ENCODE data around the gene GMCL1. TPM values are rescaled to one million over a fixed set of nuclear protein-coding genes. Genes with fewer than 3 reads are reported as not detected.
A peak's percentile ranks its signal among the peaks of the same experiment; 100 is the strongest.

GMCL1 gene
- total and polyA plus RNA-seq, 2 of the 13 experiments (the other 11 are each of a cell fraction or from before 2014, with no cell fraction given), result 18.7 to 24.0 TPM

- Histone ChIP-seq H3K27me3 (ENCODE audit: control insufficient read depth in 1 of 2, insufficient read depth in 2 of 2, low read length in 2 of 2) (no peaks in the 10 kb centered on the region; a peak in 1 of 5 replicates), H3K9ac (ENCODE audit: insufficient read depth, low read depth, low read length) (peak overlapping the region; percentile 93; the same call in 1 of the 2 replicates), H3K9me3 (ENCODE audit: low read length) (no peaks in the 10 kb centered on the region), H3K27ac (ENCODE audit: extremely low read length, insufficient read depth, low read length) (peak overlapping the region; percentile 93), H3K4me2 (ENCODE audit: low read depth, low read length) (peak overlapping the region; percentile 97), H3K79me2 (ENCODE audit: insufficient read depth, low read length) (peaks cover 33% of the 10 kb centered on the region), H4K20me1 (ENCODE audit: insufficient read depth, low read length) (peaks cover 5% of the 10 kb centered on the region; the same call in 1 of the 2 replicates), H3K36me3 (replicated peaks in 1 of 2; ENCODE audit: control insufficient read depth in 1 of 2, insufficient read depth in 2 of 2, low read length in 2 of 2) (no peaks in the 10 kb centered on the region; a peak in 2 of 5 replicates), H3K4me1 (ENCODE audit: insufficient read depth, low read length) (peaks cover 39% of the 10 kb centered on the region), H2AFZ (ENCODE audit: low read length) (peak overlapping the region; percentile 54), H3K4me3 (replicated peaks in 1 of 3; ENCODE audit: insufficient read depth in 1 of 3, low read depth in 2 of 3, low read length in 3 of 3) (peak overlapping the region; percentile 59 to 96 (median 93); a peak in 5 of 6 replicates)
- in situ Hi-C loops (cut with HindIII; ENCODE audit: extremely low pct_ligation_motif_present, low pct_unique_long_range_greater_than_20kb), result no loop called here
- no TSS peak for BruUV-seq (replicated peaks)
- POLR2A ChIA-PET, result interaction anchor here (1.5 to 4.1 kb wide), 4 partner anchors 11 to 103 kb away, joined by 4 to 29 read pairs (median 6); partner anchors contain the start of genes ANXA4 and SNRNP27
- DNase-seq (ENCODE audit: low spot score) (no peak), ATAC-seq (no peak), FAIRE-seq (no peak)
- CTCF ChIA-PET (ENCODE audit: low intra/inter-chr PET ratio, low total read pairs), result no interaction called here
- intact Hi-C loops (cut with micrococcal nuclease; ENCODE audit: unreplicated experiment), result loop anchor here (5.0 kb wide), 1 partner anchor 186 kb away; the partner anchor contains the start of gene AAK1
- WGBS (ENCODE audit: low lambda C conversion rate), result 55% methylated on average over 9 of the region's 9 CpGs
- TF ChIP-seq ZBTB34 (CRISPR knock-in tag; IDR thresholded peaks at IDR 0.05) (no peak), DDIT3 (CRISPR knock-in tag; IDR thresholded peaks at IDR 0.05) (no peak), ZSCAN30 (CRISPR knock-in tag; IDR thresholded peaks at IDR 0.05) (no peak), FUBP1 (CRISPR knock-in tag; IDR thresholded peaks at IDR 0.05; ENCODE audit: borderline replicate concordance) (no peak), KAT7 (CRISPR knock-in tag; IDR thresholded peaks at IDR 0.05; ENCODE audit: borderline replicate concordance) (no peak; the same call in 1 of the 2 replicates), FOXO1 (CRISPR knock-in tag; IDR thresholded peaks at IDR 0.05) (no peak), ZNF484 (CRISPR knock-in tag; IDR thresholded peaks at IDR 0.05; ENCODE audit: borderline replicate concordance, low read depth) (no peak), KAT8 (CRISPR knock-in tag; IDR thresholded peaks at IDR 0.05) (no peak), ZNF30 (CRISPR knock-in tag; IDR thresholded peaks at IDR 0.05) (no peak), SP5 (CRISPR knock-in tag; IDR thresholded peaks at IDR 0.05; ENCODE audit: borderline replicate concordance, low read depth) (0 out of 2 replicates have a peak, but pooled peaks have one; percentile 12), THAP8 (CRISPR knock-in tag; IDR thresholded peaks at IDR 0.05; ENCODE audit: borderline replicate concordance) (no peak), STAT6 (CRISPR knock-in tag; IDR thresholded peaks at IDR 0.05; ENCODE audit: borderline replicate concordance) (no peak), SMAD9 (CRISPR knock-in tag; IDR thresholded peaks at IDR 0.05) (no peak), PCBP1 (IDR thresholded peaks at IDR 0.05; ENCODE audit: borderline replicate concordance, low read depth, low read length) (no peak), HNRNPLL (IDR thresholded peaks at IDR 0.05; ENCODE audit: low read depth, low read length, poor library complexity, severe bottlenecking) (no peak), ZNF446 (CRISPR knock-in tag; IDR thresholded peaks at IDR 0.05) (0 out of 2 replicates have a peak, but pooled peaks have one; percentile 26)
Observed at GRCh38 chr2:69827796-69828540, 1.5 kb upstream of the GMCL1 start.
